ENCODE measurements around the gene ZNF560. TPM values are rescaled to one million over a fixed set of nuclear protein-coding genes. Genes with fewer than 3 reads are reported as not detected.

Gene ZNF560
- total and polyA plus RNA-seq, 10 of the 15 experiments (the other 5 are each of a cell fraction or from before 2014, with no cell fraction given), result 0.03 to 0.16 (median 0.10) TPM; not detected in 4

DNA sequence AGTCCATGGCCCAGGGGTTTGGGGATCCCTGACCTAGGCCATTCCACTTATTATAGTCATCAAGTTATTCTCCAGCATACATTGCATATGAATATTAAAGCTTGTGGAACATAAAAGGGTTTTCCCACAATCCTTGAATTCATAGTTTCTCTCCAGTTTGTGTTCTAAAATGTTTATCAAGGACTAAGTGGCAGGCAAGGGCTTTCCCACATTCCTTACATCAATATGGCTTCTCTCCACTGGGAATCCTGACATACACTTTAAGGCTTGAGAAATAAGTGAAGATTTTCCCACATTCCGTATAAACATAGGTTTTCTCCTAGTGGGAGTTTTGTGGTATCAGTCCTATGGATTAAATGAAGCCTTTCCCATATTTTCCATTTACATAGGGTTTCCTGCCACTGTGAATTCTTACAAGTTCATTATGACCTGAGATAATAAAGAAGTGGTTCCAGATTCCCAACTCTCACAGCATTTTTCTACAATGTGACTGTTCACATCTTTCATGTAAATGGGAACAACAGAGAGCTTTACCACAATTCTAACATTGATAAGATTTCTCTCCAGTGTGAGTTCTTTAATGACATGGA, 25.6 kb upstream of the ZNF560 start:
- CTCF ChIA-PET, result no interaction called here
- SMC1A ChIA-PET (ENCODE audit: uncharacterized antibody, unreplicated experiment), result no interaction called here
- Histone ChIP-seq H3K9me3 (replicated peaks; ENCODE audit: control insufficient read depth, insufficient read depth, low read length) (peaks cover 26% of the 10 kb centered on the region), H3K27ac (ENCODE audit: control insufficient read depth, insufficient read depth) (no peak overlapping the region), H4K20me1 (ENCODE audit: control insufficient read depth, insufficient read depth) (no peaks in the 10 kb centered on the region), H3K36me3 (ENCODE audit: control insufficient read depth in 2 of 2, insufficient read depth in 2 of 2, low read length in 1 of 2) (peaks cover under 1 to 1% of the 10 kb centered on the region in 2 experiments; a peak in 1 of 4 replicates), H3K9ac (ENCODE audit: control insufficient read depth, insufficient read depth, low read length) (no peak overlapping the region), H3K4me3 (no peak overlapping the region), H3K4me2 (ENCODE audit: control insufficient read depth, insufficient read depth) (no peak overlapping the region), H3K79me2 (ENCODE audit: control insufficient read depth, insufficient read depth, low read length) (no peaks in the 10 kb centered on the region), H2AFZ (ENCODE audit: control insufficient read depth, low read depth, low read length) (no peak overlapping the region), H3K27me3 (replicated peaks in 1 of 2; ENCODE audit: control insufficient read depth in 2 of 2, insufficient read depth in 2 of 2, low read length in 1 of 2) (no peaks in the 10 kb centered on the region), H3K4me1 (ENCODE audit: control insufficient read depth, insufficient read depth, low read length) (no peaks in the 10 kb centered on the region)
- RAD21 ChIA-PET (ENCODE audit: unreplicated experiment), result no interaction called here
- ATAC-seq, result no peak
- DNase-seq (ENCODE audit: low read depth, low spot score), result no peak
- no peak for FAIRE-seq
- peak; percentile 68 for TF ChIP-seq KLF5 (IDR thresholded peaks at IDR 0.05; ENCODE audit: partially characterized antibody)
- TF ChIP-seq, protein P1, sequence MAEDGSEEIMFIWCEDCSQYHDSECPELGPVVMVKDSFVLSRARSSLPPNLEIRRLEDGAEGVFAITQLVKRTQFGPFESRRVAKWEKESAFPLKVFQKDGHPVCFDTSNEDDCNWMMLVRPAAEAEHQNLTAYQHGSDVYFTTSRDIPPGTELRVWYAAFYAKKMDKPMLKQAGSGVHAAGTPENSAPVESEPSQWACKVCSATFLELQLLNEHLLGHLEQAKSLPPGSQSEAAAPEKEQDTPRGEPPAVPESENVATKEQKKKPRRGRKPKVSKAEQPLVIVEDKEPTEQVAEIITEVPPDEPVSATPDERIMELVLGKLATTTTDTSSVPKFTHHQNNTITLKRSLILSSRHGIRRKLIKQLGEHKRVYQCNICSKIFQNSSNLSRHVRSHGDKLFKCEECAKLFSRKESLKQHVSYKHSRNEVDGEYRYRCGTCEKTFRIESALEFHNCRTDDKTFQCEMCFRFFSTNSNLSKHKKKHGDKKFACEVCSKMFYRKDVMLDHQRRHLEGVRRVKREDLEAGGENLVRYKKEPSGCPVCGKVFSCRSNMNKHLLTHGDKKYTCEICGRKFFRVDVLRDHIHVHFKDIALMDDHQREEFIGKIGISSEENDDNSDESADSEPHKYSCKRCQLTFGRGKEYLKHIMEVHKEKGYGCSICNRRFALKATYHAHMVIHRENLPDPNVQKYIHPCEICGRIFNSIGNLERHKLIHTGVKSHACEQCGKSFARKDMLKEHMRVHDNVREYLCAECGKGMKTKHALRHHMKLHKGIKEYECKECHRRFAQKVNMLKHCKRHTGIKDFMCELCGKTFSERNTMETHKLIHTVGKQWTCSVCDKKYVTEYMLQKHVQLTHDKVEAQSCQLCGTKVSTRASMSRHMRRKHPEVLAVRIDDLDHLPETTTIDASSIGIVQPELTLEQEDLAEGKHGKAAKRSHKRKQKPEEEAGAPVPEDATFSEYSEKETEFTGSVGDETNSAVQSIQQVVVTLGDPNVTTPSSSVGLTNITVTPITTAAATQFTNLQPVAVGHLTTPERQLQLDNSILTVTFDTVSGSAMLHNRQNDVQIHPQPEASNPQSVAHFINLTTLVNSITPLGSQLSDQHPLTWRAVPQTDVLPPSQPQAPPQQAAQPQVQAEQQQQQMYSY (CRISPR knock-in tag; IDR thresholded peaks at IDR 0.05), result no peak
- no peak for TF ChIP-seq ESRRA (IDR thresholded peaks at IDR 0.05; ENCODE audit: low read length)
- TF ChIP-seq ETV6 (conservative IDR thresholded peaks at IDR 0.05 in 1 of 2, IDR thresholded peaks at IDR 0.05 in 1 of 2; ENCODE audit: borderline replicate concordance in 1 of 2, low read depth in 1 of 2), result no peak
- TF ChIP-seq, protein P2, sequence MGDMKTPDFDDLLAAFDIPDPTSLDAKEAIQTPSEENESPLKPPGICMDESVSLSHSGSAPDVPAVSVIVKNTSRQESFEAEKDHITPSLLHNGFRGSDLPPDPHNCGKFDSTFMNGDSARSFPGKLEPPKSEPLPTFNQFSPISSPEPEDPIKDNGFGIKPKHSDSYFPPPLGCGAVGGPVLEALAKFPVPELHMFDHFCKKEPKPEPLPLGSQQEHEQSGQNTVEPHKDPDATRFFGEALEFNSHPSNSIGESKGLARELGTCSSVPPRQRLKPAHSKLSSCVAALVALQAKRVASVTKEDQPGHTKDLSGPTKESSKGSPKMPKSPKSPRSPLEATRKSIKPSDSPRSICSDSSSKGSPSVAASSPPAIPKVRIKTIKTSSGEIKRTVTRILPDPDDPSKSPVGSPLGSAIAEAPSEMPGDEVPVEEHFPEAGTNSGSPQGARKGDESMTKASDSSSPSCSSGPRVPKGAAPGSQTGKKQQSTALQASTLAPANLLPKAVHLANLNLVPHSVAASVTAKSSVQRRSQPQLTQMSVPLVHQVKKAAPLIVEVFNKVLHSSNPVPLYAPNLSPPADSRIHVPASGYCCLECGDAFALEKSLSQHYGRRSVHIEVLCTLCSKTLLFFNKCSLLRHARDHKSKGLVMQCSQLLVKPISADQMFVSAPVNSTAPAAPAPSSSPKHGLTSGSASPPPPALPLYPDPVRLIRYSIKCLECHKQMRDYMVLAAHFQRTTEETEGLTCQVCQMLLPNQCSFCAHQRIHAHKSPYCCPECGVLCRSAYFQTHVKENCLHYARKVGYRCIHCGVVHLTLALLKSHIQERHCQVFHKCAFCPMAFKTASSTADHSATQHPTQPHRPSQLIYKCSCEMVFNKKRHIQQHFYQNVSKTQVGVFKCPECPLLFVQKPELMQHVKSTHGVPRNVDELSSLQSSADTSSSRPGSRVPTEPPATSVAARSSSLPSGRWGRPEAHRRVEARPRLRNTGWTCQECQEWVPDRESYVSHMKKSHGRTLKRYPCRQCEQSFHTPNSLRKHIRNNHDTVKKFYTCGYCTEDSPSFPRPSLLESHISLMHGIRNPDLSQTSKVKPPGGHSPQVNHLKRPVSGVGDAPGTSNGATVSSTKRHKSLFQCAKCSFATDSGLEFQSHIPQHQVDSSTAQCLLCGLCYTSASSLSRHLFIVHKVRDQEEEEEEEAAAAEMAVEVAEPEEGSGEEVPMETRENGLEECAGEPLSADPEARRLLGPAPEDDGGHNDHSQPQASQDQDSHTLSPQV (IDR thresholded peaks at IDR 0.05), result no peak
- TF ChIP-seq BCL3 (IDR thresholded peaks at IDR 0.05; ENCODE audit: borderline replicate concordance, insufficient read depth, low read depth, low read length, poor library complexity, severe bottlenecking), result no peak
- no peak for TF ChIP-seq ASH2L (IDR thresholded peaks at IDR 0.05; ENCODE audit: borderline replicate concordance, low read depth)
- peak; percentile 70; the same call in 1 of the 2 replicates for TF ChIP-seq CBX5 (IDR thresholded peaks at IDR 0.05; ENCODE audit: low read depth)
- no peak for TF ChIP-seq RB1 (IDR thresholded peaks at IDR 0.05; ENCODE audit: borderline replicate concordance)
- no peak for TF ChIP-seq YBX1 (IDR thresholded peaks at IDR 0.05)
- 93% methylated on average over 1 of the region's 1 CpG for WGBS (ENCODE audit: insufficient coverage, insufficient replicate concordance, low lambda C conversion rate, missing lambda C conversion rate)
- in situ Hi-C loops (cut with MboI) (no loop called here), intact Hi-C loops (cut with micrococcal nuclease; ENCODE audit: unreplicated experiment) (no loop called here)
- BruUV-seq (replicated peaks), result no TSS peak
- POLR2A ChIA-PET, result no interaction called here

Data from GM12878 (cell line).